Kidney glomerular epithelial cell (primary cell): ENCODE measurements around the gene GALNS.
"Not testable (repeated sequence)": the region's sequence is repeated elsewhere in the genome, so short reads cannot be mapped to it uniquely, and the experiment has no call there.

Experiments
- DNase-seq: peaks from one replicate; lab custom pipeline; 2025; lab: John Stamatoyannopoulos, UW

The GALNS gene

GRCh38 chr16:88836791-88837190 is 20.0 kb downstream of the GALNS start:
- DNase-seq = no peak

DNA sequence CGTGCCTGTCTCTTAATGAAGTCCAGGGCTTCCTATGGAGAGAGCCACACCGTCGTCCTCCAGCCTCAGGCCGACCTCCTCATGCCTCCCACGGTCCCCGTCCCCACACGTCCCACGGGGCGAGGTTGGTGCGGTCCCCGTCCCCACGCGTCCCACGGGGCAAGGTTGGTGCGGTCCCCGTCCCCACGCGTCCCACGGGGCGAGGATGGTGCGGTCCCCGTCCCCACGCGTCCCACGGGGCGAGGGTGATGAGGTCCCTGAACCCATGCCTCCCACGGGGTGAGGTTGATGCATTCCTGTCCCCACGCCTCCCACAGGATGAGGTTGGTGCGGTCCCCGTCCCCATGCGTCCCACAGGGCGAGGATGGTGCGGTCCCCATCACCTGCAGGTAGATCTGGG is 20.9 kb downstream of the GALNS start:
- DNase-seq = no peak

DNA sequence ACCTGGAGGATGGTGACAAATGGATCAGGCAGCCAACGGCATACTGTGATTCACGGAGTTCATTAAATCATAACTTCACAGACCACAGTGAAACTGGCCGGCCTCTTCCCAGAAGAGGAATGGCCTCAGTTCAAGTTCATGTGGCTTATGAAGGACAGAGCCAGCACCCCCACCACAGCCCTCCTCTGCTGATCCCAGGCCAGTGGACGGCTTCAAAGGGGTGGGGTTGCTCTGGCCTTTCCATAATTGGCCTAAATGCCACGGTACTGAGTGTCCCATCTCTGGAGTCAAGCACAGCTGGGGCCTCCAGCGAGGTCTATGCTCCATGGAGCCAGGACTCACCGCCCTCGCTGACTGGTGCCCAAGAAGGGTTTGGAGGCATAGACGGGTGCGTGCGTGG is 21.4 kb downstream of the GALNS start:
- no peak for DNase-seq

GRCh38 chr16:88834670-88835069 is 22.1 kb downstream of the GALNS start:
- DNase-seq = no peak

GRCh38 chr16:88833086-88833485 is 23.7 kb downstream of the GALNS start:
- DNase-seq = no peak

DNA sequence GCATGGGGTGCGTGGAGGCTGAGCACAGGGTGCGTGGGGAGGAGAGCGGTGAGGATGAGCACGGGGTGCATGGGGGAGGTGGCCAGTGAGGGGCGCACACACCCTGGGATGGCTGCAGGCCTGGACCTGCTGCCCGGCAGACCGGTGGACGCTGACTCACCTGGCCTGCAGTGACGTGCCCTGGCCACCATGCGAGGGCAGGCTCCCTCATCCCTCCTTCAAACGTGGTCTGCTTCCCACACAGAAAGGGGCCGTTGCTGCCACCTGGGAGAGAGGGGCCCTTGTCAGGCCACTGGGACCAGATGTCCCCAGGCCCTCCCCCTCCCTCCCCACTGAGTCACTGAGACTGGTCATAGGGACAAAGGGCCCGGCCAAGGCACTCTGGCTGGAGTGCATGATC is 24.9 kb downstream of the GALNS start:
- no peak for DNase-seq

DNA sequence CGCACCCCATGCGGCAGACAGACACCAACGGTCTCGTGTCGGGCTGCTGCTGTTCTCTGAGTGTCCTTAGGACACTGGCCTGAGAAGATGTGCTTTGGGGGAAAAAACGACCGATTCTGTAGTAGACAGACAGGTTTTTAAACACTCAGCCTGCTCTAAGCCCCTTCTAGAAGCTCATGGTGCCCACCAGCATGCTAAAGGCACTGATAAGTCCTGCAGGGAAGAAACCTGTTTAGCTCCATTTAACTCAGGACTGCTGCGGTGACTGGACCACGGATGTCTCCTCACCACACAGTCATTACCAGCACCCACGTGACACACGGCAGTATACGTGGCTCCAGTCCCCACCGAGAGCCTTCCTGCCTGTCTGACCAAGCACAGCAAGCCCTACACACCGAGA is 26.0 kb downstream of the GALNS start:
- no peak for DNase-seq

DNA sequence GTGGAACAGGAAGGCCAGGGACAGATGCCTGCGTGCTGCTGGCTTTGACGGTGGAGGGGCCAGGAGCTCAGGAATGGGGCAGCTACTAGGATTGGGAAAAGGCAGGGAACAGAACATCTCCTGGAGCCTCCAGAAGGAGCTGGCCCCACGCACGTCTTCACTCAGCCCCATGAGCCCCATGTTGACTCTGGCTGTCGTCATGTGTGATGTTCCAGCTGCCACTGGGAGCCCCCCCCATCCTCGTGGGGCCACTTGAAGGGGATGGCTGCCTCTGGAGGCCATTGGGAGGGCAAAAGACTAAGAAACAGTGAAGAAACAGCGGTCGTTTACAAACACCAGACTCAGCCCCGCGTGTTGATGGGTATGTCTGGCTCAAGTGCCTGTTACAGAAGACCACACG is 26.5 kb downstream of the GALNS start:
- no peak for DNase-seq

- no peak for DNase-seq
These were observed 28.0 kb downstream of the GALNS start for GRCh38 chr16:88828711-88829110.

- DNase-seq = no peak
These were observed 29.0 kb downstream of the GALNS start for GRCh38 chr16:88827727-88828126.

- no peak for DNase-seq
These were observed 30.5 kb downstream of the GALNS start for GRCh38 chr16:88826070-88826840.

- DNase-seq = no peak
These were observed 31.6 kb downstream of the GALNS start for GRCh38 chr16:88825146-88825545.

DNA sequence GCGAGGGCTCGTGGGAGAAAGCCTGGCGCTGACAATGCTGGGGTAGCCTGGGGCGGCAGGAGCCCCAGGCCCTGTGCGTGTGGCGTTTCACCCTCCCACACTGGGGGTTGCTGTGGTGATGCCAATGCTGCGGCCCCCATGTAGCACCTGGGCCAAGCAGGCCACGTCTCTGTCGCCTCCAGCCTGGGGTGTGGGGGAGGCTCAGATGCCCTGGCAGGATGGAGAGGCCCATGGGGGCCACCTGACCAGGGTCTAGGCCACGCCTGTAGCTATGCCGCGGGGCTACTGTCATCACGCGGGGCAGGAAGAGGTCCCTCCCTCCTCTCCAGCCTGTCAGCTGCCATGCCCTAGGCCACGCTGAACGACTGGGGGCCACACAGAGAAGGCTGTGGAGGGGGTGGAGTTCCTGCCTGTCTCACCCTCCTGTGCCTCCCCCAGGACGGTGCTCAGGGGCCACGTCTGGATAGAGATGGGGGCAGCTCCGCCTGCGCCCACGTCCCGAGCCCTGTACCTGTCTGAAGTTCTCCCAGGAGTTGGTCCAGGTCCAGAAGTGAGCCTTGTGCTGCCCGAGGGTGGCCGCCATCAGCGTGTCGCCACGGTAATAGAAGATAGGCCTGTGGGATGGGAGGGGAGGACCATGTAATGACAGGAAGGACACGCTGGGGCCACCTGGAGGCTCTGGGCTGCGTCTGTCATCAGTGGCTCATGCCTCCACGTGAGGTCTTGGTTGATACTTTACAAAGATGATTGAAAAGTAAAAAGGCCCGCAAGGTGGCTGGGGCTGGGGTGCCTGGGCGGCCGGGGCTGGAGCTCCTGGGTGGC is 32.3 kb downstream of the GALNS start:
- DNase-seq = no peak

DNA sequence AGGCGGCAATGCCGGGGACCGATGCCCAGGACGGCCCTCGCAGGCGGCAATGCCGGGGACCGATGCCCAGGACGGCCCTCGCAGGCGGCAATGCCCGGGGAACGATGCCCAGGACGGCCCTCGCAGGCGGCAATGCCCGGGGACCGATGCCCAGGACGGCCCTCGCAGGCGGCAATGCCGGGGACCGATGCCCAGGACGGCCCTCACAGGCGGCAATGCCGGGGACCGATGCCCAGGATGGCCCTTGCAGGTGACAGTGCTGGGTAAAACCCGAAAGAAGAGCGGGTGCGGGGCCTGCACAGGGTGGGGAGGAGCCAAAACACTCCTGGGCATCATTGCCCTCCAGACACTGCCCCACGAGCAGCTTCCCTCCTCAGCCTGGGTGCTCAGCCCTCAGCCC is 33.1 kb downstream of the GALNS start:
- DNase-seq = not testable (repeated sequence)

DNA sequence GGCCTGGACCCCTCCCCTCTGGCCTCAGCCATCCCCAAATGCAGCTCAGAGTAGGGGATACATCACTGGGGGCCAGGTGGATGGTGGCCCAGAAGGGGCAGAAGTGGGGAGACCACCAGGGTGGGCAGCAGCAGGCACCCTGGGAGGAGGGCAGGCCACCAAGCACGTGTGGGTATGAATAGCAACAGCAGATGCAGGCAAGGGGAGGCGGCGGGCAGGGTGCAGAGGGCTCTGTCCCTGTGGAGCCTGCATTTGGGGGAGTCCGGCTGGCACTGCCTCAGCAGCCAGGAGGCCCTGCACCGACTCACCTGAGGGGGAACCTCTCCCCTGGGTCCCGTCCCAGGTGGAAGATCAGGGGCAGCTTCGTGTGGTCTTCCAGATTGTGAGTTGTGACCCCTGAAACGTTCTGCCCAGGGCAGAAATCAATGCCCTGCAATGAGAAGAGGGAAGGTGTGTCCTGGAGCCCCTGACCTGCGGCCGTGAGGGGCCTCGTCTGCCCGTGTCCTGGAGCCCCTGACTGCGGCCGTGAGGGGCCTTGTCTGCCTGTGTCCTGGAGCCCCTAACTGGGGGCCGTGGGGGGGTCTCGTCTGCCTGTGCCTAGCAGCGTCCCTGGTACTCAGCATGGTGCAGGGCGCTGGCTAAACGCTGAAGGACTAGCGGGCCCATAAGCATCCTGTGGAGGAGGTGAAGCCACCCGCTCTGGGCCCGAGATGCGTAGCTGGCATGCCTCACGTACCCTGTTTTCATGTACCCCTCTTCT is 34.3 kb downstream of the GALNS start:
- no peak for DNase-seq

DNA sequence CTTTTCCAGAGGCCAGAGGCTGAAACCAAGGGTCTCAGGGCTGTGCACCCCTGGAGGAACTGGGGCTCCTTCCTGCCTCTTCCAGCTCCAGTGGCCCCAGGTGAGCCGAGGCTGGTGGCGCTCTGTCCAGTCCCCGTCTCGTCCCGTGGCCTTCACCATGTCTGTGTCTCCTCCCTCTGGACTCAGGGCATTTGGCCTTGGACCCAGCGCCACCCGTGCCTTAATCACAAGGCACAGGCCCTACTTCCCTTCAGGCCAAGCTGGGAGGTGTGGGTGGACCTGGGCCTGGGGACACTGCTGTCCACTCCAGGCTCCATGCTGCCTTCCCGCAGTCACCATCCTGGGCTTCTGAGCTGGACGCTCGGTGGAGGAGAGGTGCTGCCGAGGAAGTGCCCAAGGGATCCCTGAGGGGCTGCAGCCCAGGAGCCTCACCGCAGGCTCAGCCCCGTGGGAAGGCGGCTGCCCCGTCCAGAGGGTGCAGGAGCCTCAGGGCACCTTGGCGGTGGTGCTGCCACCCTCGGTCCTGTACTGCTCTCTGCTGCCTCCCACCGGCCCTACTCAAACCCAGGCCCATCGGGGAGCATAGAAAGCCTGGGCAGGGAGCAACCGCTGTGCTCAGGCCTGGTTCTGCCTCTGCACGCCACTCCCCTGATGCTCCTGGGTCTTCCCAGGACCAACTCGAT is 35.4 kb downstream of the GALNS start:
- DNase-seq = no peak

DNA sequence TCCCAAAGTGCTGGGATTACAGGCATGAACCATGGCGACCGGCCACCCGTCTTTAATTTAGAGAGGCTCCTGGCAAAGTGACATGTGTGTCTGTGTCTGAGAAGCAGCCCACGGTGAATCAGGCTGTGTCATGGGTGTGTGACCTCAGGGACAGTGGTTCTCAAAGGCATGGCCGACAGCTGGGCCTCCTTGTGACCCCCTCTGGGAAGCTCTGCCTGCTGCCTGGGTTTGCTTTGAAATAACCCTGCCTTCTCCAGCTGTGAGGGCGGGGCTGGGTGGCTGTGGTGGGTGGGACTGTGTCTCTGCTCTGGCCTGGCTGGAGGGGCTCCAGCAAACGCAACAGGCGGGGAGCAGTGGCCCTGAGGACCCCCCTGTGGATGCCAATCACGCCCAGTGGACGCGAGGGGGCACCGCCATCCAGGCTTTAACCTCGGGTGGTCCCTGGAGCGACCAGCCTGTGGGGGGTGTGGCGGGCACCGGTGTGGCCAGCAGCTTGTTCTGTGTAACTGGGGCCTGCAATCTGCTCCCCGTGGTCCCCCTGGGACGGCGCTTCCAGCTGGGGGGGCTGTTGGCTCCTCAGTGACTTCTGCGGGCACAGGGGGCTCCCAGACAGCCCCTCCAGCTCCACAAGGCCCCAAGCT is 36.2 kb downstream of the GALNS start:
- no peak for DNase-seq

- DNase-seq = no peak
These were observed 37.6 kb downstream of the GALNS start for GRCh38 chr16:88819126-88819525.

- DNase-seq = no peak
These were observed 38.2 kb downstream of the GALNS start for GRCh38 chr16:88818575-88818874.

- DNase-seq = no peak
These were observed 38.8 kb downstream of the GALNS start for GRCh38 chr16:88817785-88818574.
